Memory B cell (primary cell): ENCODE data around the gene PRR36.

ENCODE experiments used
- ATAC-seq: fragments of 150-1000 bp; cut with Tn5 transposase; 2 replicates; pipeline ENCODE4 v1.10.0; 2021; ENCODE audit warnings: low read depth, mild to moderate bottlenecking, moderate library complexity
- DNase-seq, 2 donors: peaks; one replicate each; pipeline ENCODE4 v3.0.0; 2022; ENCODE audit warnings: low spot score in 2 of 2
- H3K27ac Mint-ChIP-seq: one replicate; pipeline ENCODE4 v1.8.0; 2022; ENCODE audit warnings: mild to moderate bottlenecking, moderate library complexity, mixed read lengths
- H3K27me3 Mint-ChIP-seq: one replicate; pipeline ENCODE4 v1.8.0; 2022; ENCODE audit warnings: mixed read lengths
- H3K36me3 Mint-ChIP-seq: one replicate; pipeline ENCODE4 v1.8.0; 2022; ENCODE audit warnings: mild to moderate bottlenecking, mixed read lengths
- H3K4me1 Mint-ChIP-seq: one replicate; pipeline ENCODE4 v1.8.0; 2022; ENCODE audit warnings: mixed read lengths
- H3K4me3 Mint-ChIP-seq: one replicate; pipeline ENCODE4 v1.8.0; 2022; ENCODE audit warnings: mild to moderate bottlenecking, moderate library complexity, mixed read lengths
- H3K9me3 Mint-ChIP-seq: one replicate; pipeline ENCODE4 v1.8.0; 2022; ENCODE audit warnings: mixed read lengths

The PRR36 gene

DNA sequence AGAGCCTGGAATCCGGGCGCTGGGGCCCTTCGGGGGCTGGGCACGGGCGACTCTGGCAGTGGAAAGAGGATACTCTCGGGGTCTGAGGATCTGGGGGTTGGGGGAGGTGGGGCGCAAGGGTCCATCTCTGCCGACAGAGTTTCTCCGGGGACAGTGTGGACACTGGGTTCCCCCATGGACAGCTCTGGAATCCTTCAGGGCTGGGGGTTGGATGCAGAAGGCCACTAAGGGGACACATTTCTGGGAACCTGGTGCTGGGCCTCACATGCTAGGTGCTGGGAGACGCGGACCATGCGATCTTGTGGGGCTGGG lies 42.7 kb upstream of the PRR36 start:
- Mint-ChIP-seq H3K4me1 (peaks cover 22% of the 10 kb centered on the region), H3K4me3 (peak overlapping the region; percentile 67), H3K27me3 (peaks cover 10% of the 10 kb centered on the region), H3K9me3 (no peaks in the 10 kb centered on the region), H3K36me3 (peaks cover 7% of the 10 kb centered on the region), H3K27ac (no peak overlapping the region)
- no peak for DNase-seq
- no peak for ATAC-seq

- Mint-ChIP-seq H3K4me3 (peak overlapping the region; percentile 67), H3K27ac (no peak overlapping the region), H3K9me3 (no peaks in the 10 kb centered on the region), H3K27me3 (peaks cover 10% of the 10 kb centered on the region), H3K36me3 (peaks cover 10% of the 10 kb centered on the region), H3K4me1 (peaks cover 22% of the 10 kb centered on the region)
- no peak for ATAC-seq
- peak in 1 of 2 donors; percentile 69 for DNase-seq
Measured at GRCh38 chr19:7916103-7916954, 42.1 kb upstream of the PRR36 start.

DNA sequence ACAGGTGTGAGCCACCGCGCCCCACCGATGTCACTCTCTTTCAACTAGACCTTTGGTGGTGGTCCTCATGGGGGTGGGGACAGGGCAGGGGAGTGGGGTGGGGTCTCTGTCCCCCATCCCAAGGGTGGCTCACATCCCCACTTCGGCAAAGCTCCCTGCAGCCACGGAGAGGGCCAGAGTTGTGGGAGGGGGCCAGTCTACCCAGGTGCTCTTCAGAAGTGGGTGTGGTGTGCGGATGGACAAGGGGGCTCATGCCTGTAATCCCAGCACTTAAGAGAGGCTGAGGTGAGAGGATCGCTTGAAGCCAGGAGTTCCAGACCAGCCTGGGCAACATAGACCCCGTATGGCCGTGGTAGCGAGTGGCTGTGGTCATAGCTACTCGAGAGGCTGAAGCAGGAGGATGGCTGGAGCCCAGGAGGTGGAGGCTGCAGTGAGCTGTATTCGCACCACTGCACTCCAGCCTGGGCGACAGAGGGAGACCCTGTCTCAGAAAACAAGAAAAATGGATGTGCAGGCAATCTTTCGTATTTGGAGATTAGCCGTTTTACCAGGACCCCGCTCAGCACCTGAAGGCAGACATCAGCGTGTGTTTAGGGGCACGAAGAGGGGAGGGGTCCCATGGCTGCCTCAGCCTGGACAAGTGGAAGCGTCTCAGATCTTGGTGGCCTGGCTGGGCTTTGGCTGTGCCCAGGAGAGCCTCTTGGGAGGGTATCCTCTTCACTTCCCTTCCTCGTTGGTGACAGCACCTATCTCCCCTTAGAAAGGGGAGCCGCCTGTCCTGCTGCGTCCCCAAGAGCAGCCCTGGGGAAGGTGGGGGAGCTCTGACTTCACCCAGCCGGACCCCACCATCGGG lies 41.3 kb upstream of the PRR36 start:
- H3K4me1 Mint-ChIP-seq = peaks cover 19% of the 10 kb centered on the region
- no peak overlapping the region for H3K27ac Mint-ChIP-seq

GRCh38 chr19:7914598-7915045 lies 40.4 kb upstream of the PRR36 start, which contains the start of gene TGFBR3L:
TSS of gene TGFBR3L (plus strand) at chr19:7914830.
- Mint-ChIP-seq H3K36me3 (peaks cover 17% of the 10 kb centered on the region), H3K27ac (no peak within 1 kb of the TSS), H3K27me3 (peaks cover 9% of the 10 kb centered on the region), H3K4me3 (peak within 1 kb of the TSS; percentile 61), H3K9me3 (no peaks in the 10 kb centered on the region), H3K4me1 (peaks cover 14% of the 10 kb centered on the region)
- ATAC-seq = no peak
- no peak for DNase-seq

More for the DNA sequence above, 41.3 kb upstream of the PRR36 start:
- Mint-ChIP-seq H3K9me3 (no peaks in the 10 kb centered on the region), H3K4me3 (peak overlapping the region; percentile 61), H3K27me3 (peaks cover 10% of the 10 kb centered on the region), H3K36me3 (peaks cover 16% of the 10 kb centered on the region)
- DNase-seq (no peak), ATAC-seq (no peak)

- Mint-ChIP-seq H3K9me3 (no peaks in the 10 kb centered on the region), H3K27ac (no peak overlapping the region), H3K36me3 (peaks cover 17% of the 10 kb centered on the region), H3K4me3 (no peak overlapping the region), H3K4me1 (peaks cover 12% of the 10 kb centered on the region), H3K27me3 (peaks cover 8% of the 10 kb centered on the region)
- DNase-seq (no peak), ATAC-seq (no peak)
Measured at GRCh38 chr19:7914099-7914498, 39.9 kb upstream of the PRR36 start.

DNA sequence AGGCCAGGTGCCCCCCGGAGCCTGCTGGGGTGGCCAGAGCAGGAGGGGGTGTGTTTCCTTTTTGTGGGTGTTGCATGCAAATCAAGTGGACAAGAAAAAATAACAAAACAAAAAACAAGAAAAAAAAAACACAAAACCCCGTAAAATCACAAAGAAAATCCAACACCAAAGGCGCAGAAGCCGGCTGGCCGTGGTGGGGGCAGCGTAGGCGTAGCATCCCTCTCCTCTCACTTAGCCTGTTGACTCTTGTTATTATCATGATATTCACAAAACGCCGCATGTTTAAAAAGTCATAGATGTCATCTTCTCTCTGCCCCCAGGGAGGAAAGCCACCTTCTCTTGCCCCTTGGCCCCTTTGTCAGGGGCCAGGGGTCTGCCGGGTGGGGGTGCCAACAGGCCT lies 39.5 kb upstream of the PRR36 start:
- peaks cover 8% of the 10 kb centered on the region for H3K27me3 Mint-ChIP-seq
- H3K36me3 Mint-ChIP-seq = peaks cover 17% of the 10 kb centered on the region
- no peaks in the 10 kb centered on the region for H3K9me3 Mint-ChIP-seq
- no peak for ATAC-seq
- H3K4me3 Mint-ChIP-seq = no peak overlapping the region
- peaks cover 12% of the 10 kb centered on the region for H3K4me1 Mint-ChIP-seq
- no peak for DNase-seq
- H3K27ac Mint-ChIP-seq = no peak overlapping the region

- no peaks in the 10 kb centered on the region for H3K9me3 Mint-ChIP-seq
- no peak overlapping the region for H3K27ac Mint-ChIP-seq
- ATAC-seq = no peak
- peaks cover 17% of the 10 kb centered on the region for H3K36me3 Mint-ChIP-seq
- H3K4me3 Mint-ChIP-seq = no peak overlapping the region
- H3K4me1 Mint-ChIP-seq = peaks cover 11% of the 10 kb centered on the region
- no peak for DNase-seq
- H3K27me3 Mint-ChIP-seq = peaks cover 7% of the 10 kb centered on the region
Measured at GRCh38 chr19:7912697-7913564, 38.7 kb upstream of the PRR36 start.

- peaks cover 4% of the 10 kb centered on the region for H3K27me3 Mint-ChIP-seq
- DNase-seq = no peak
- no peak for ATAC-seq
- H3K9me3 Mint-ChIP-seq = no peaks in the 10 kb centered on the region
- peaks cover 18% of the 10 kb centered on the region for H3K36me3 Mint-ChIP-seq
- H3K27ac Mint-ChIP-seq = no peak overlapping the region
- H3K4me3 Mint-ChIP-seq = no peak overlapping the region
- peaks cover 12% of the 10 kb centered on the region for H3K4me1 Mint-ChIP-seq
Measured at GRCh38 chr19:7912144-7912696, 38.0 kb upstream of the PRR36 start.

- DNase-seq (no peak), ATAC-seq (no peak)
- H3K27ac Mint-ChIP-seq = no peak overlapping the region
- no peaks in the 10 kb centered on the region for H3K9me3 Mint-ChIP-seq
- no peak overlapping the region for H3K4me3 Mint-ChIP-seq
- H3K36me3 Mint-ChIP-seq = peaks cover 18% of the 10 kb centered on the region
- peaks cover 4% of the 10 kb centered on the region for H3K27me3 Mint-ChIP-seq
- peaks cover 15% of the 10 kb centered on the region for H3K4me1 Mint-ChIP-seq
Measured at GRCh38 chr19:7911508-7912143, 37.4 kb upstream of the PRR36 start.

DNA sequence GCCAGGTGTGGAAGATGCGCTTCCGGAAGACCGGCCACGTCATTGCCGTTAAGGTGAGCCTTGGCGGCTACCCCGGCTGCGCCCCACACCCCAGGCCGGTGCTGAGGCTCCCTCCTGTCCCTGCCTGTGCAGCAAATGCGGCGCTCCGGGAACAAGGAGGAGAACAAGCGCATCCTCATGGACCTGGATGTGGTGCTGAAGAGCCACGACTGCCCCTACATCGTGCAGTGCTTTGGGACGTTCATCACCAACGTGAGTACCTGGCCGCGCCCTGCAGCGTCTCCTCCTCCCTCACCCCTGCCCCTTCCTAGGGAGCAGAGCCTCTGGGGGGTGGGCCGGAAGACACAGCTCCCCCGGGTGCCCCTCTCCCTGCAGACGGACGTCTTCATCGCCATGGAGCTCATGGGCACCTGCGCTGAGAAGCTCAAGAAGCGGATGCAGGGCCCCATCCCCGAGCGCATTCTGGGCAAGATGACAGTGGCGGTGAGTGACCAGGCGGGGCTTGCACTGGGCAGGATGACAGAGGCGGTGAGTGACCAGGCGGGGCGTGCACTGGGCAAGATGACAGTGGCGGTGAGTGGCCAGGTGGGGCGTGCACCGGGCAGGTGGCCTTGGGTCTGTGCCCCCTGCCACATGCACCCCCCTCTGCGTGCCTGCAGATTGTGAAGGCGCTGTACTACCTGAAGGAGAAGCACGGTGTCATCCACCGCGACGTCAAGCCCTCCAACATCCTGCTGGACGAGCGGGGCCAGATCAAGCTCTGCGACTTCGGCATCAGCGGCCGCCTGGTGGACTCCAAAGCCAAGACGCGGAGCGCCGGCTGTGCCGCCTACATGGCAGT lies 36.4 kb upstream of the PRR36 start:
- ATAC-seq = no peak
- peaks cover 24% of the 10 kb centered on the region for H3K36me3 Mint-ChIP-seq
- peaks cover 17% of the 10 kb centered on the region for H3K4me1 Mint-ChIP-seq
- DNase-seq = no peak
- no peaks in the 10 kb centered on the region for H3K9me3 Mint-ChIP-seq
- H3K4me3 Mint-ChIP-seq = no peak overlapping the region
- H3K27ac Mint-ChIP-seq = no peak overlapping the region
- H3K27me3 Mint-ChIP-seq = peaks cover 4% of the 10 kb centered on the region

DNA sequence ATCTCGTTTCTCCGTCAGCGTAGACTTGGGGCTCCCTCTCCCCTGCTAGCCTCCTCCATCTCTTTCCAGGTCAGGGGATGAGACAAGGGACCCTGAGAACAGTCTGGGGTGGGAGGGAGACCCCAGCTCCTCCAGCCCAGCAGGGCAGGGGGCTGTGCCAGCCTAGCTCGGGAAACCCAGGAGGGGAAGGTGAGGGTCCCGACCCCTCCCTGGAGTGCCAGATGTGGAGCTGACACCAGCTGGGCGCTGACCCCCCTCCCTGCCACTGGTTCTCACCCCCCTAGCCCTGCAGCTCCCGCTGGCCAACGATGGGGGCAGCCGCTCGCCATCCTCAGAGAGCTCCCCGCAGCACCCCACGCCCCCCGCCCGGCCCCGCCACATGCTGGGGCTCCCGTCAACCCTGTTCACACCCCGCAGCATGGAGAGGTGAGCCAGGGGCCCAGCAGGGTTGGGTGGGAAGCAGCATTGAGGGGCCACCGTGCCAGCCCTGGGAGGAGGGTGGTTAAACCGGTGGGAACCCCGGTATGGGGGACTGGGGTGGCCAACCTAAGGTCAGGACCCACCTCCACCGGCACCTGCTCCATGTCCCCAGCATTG lies 35.4 kb upstream of the PRR36 start:
- no peaks in the 10 kb centered on the region for H3K9me3 Mint-ChIP-seq
- H3K27me3 Mint-ChIP-seq = peaks cover 1% of the 10 kb centered on the region
- H3K4me1 Mint-ChIP-seq = peaks cover 22% of the 10 kb centered on the region
- peaks cover 24% of the 10 kb centered on the region for H3K36me3 Mint-ChIP-seq
- H3K4me3 Mint-ChIP-seq = no peak overlapping the region
- no peak for DNase-seq
- no peak overlapping the region for H3K27ac Mint-ChIP-seq
- no peak for ATAC-seq

GRCh38 chr19:7908742-7909461 lies 34.7 kb upstream of the PRR36 start:
- Mint-ChIP-seq H3K27ac (no peak overlapping the region), H3K4me3 (no peak overlapping the region), H3K9me3 (no peaks in the 10 kb centered on the region), H3K27me3 (peaks cover 1% of the 10 kb centered on the region), H3K4me1 (peaks cover 24% of the 10 kb centered on the region), H3K36me3 (peaks cover 24% of the 10 kb centered on the region)
- DNase-seq (no peak), ATAC-seq (no peak)
